Activated gamma-delta T cell treated with Interleukin-2 at 50 U/mL for 16 hours (primary cell): ENCODE data around the gene HSFX3.
"Not testable (repeated sequence)": the region's sequence is repeated elsewhere in the genome, so short reads cannot be mapped to it uniquely, and the experiment has no call there.

ENCODE experiments used
- DNase-seq: peaks from one replicate; pipeline ENCODE4 v3.0.0-alpha.2; 2020

HSFX3 gene

GRCh38 chrX:149549701-149550100, at the start of gene HSFX3:
Gene HSFX3 (minus strand): TSS chrX:149549924. CDS start chrX:149549852, 72 bp downstream.
- DNase-seq, result not testable (repeated sequence)

GRCh38 chrX:149598603-149599002, 48.9 kb upstream of the HSFX3 start:
- not testable (repeated sequence) for DNase-seq

- not testable (repeated sequence) for DNase-seq
These were observed 46.2 kb upstream of the HSFX3 start for GRCh38 chrX:149595943-149596342.

- DNase-seq, result not testable (repeated sequence)
These were observed 45.5 kb upstream of the HSFX3 start, which contains the start of gene HSFX2 for GRCh38 chrX:149595214-149595613. Gene HSFX2 (minus strand): TSS chrX:149595314. CDS start chrX:149594700, 614 bp downstream.

- DNase-seq, result not testable (repeated sequence)
These were observed 41.3 kb upstream of the HSFX3 start for GRCh38 chrX:149590993-149591392.

- DNase-seq, result not testable (repeated sequence)
These were observed 37.6 kb upstream of the HSFX3 start, which contains the start of gene MAGEA9B for GRCh38 chrX:149587359-149587758. Gene MAGEA9B (minus strand): TSS chrX:149587459. CDS start chrX:149583179, 4,280 bp downstream.

GRCh38 chrX:149585631-149586030, 35.9 kb upstream of the HSFX3 start:
- not testable (repeated sequence) for DNase-seq

GRCh38 chrX:149573456-149573855, 23.7 kb upstream of the HSFX3 start:
- not testable (repeated sequence) for DNase-seq

GRCh38 chrX:149572743-149573142, 23.0 kb upstream of the HSFX3 start:
- DNase-seq, result no peak

GRCh38 chrX:149571770-149572169, 22.0 kb upstream of the HSFX3 start:
- DNase-seq, result no peak

GRCh38 chrX:149570668-149571067, 20.9 kb upstream of the HSFX3 start:
- DNase-seq, result no peak

- DNase-seq, result no peak
These were observed 20.0 kb upstream of the HSFX3 start for GRCh38 chrX:149569770-149570169.

GRCh38 chrX:149568701-149569296, 19.1 kb upstream of the HSFX3 start:
- DNase-seq, result no peak

- DNase-seq, result no peak
These were observed 18.1 kb upstream of the HSFX3 start for GRCh38 chrX:149567621-149568417.

GRCh38 chrX:149563359-149563758, 13.6 kb upstream of the HSFX3 start:
- no peak for DNase-seq

- not testable (repeated sequence) for DNase-seq
These were observed 5.5 kb upstream of the HSFX3 start for GRCh38 chrX:149555251-149555650.

GRCh38 chrX:149551939-149552248, 2.2 kb upstream of the HSFX3 start:
- not testable (repeated sequence) for DNase-seq

GRCh38 chrX:149551245-149551938, 1.7 kb upstream of the HSFX3 start:
- not testable (repeated sequence) for DNase-seq

- DNase-seq, result not testable (repeated sequence)
These were observed 730 bp upstream of the HSFX3 start for GRCh38 chrX:149550454-149550853.

GRCh38 chrX:149547782-149548181, 1.9 kb downstream of the HSFX3 start:
- not testable (repeated sequence) for DNase-seq

- DNase-seq, result not testable (repeated sequence)
These were observed 2.8 kb downstream of the HSFX3 start for GRCh38 chrX:149546962-149547361.

- DNase-seq, result not testable (repeated sequence)
These were observed 3.9 kb downstream of the HSFX3 start for GRCh38 chrX:149545545-149546543.
